GM21526 (cell line): ENCODE measurements around the gene BICD1.
A peak's percentile ranks its signal among the peaks of the same experiment; 100 is the strongest.

ENCODE experiments used
- ATAC-seq: cut with Tn5 transposase; IDR thresholded peaks from one replicate; pipeline ENCODE4 v1.9.1; 2021; ENCODE audit warnings: moderate library complexity; ENCODE audit not compliant: unreplicated experiment, low FRiP score

BICD1 gene

GRCh38 chr12:32395026-32395425, 288.4 kb downstream of the BICD1 start:
- ATAC-seq, result no peak

GRCh38 chr12:32397696-32398095, 291.0 kb downstream of the BICD1 start:
- ATAC-seq, result no peak

- no peak for ATAC-seq
Measured at GRCh38 chr12:32398181-32398580, 291.5 kb downstream of the BICD1 start.

GRCh38 chr12:32398816-32399369, 292.2 kb downstream of the BICD1 start:
- no peak for ATAC-seq

- ATAC-seq, result peak; percentile 89
Measured at GRCh38 chr12:32399370-32400113, 292.9 kb downstream of the BICD1 start, which contains the start of gene FGD4. FGD4 (plus strand) TSS chr12:32399558.

GRCh38 chr12:32400114-32400672, 293.5 kb downstream of the BICD1 start:
- ATAC-seq, result no peak

GRCh38 chr12:32400866-32401265, 294.2 kb downstream of the BICD1 start:
- ATAC-seq, result no peak

GRCh38 chr12:32402170-32402569, 295.5 kb downstream of the BICD1 start:
- ATAC-seq, result no peak

GRCh38 chr12:32402946-32403345, 296.3 kb downstream of the BICD1 start:
- ATAC-seq, result no peak

GRCh38 chr12:32407795-32408194, 301.1 kb downstream of the BICD1 start:
- ATAC-seq, result no peak

GRCh38 chr12:32413412-32413811, 306.8 kb downstream of the BICD1 start:
- ATAC-seq, result no peak

- no peak for ATAC-seq
Measured at GRCh38 chr12:32418221-32418620, 311.6 kb downstream of the BICD1 start.

GRCh38 chr12:32418903-32419519, 312.4 kb downstream of the BICD1 start:
- no peak for ATAC-seq

GRCh38 chr12:32419520-32419960, 312.9 kb downstream of the BICD1 start:
- ATAC-seq, result no peak

- no peak for ATAC-seq
Measured at GRCh38 chr12:32420356-32420755, 313.7 kb downstream of the BICD1 start.

- ATAC-seq, result no peak
Measured at GRCh38 chr12:32423559-32423958, 316.9 kb downstream of the BICD1 start.

GRCh38 chr12:32431025-32431424, 324.4 kb downstream of the BICD1 start:
- ATAC-seq, result no peak
